HCT116 (cell line): ENCODE measurements around the gene TLR9.

Experiments
- CTCF ChIP-seq, 3 experiments: fragments of 200-600 bp in 1 of 3; sonication (generic) in 1 of 3; IDR thresholded peaks in 2 of 3; conservative IDR thresholded peaks in 1 of 3; 2 replicates each; pipeline ENCODE4 v1.5.1; 2012 to 2017; ENCODE audit warnings: low read depth in 2 of 3, low read length in 2 of 3, antibody characterized with exemption in 1 of 3, borderline replicate concordance in 1 of 3, control low read depth in 1 of 3, mild to moderate bottlenecking in 1 of 3, mixed read lengths in 1 of 3, mixed run types in 1 of 3, moderate library complexity in 1 of 3; ENCODE audit not compliant: insufficient read depth in 1 of 3
- POLR2A ChIP-seq: IDR thresholded peaks from 2 replicates; pipeline ENCODE4 v1.7.0; 2011; ENCODE audit warnings: borderline replicate concordance; ENCODE audit not compliant: insufficient read depth, insufficient read length; ENCODE audit errors: extremely low read depth
- ZBTB33 ChIP-seq: IDR thresholded peaks from 2 replicates; pipeline ENCODE4 v1.6.1; 2011; ENCODE audit warnings: mild to moderate bottlenecking, low read length, moderate library complexity; ENCODE audit not compliant: insufficient replicate concordance; ENCODE audit errors: extremely low read depth

- TF ChIP-seq POLR2A: no peak
- TF ChIP-seq ZBTB33: no peak
- TF ChIP-seq CTCF (IDR thresholded peaks at IDR 0.05 in 2 of 3, conservative IDR thresholded peaks at IDR 0.05 in 1 of 3; ENCODE audit: borderline replicate concordance in 1 of 3, insufficient read depth in 1 of 3, low read depth in 2 of 3, low read length in 2 of 3): no peak
Measured at GRCh38 chr3:52211268-52211891, 14.1 kb downstream of the TLR9 start.
